HG03442 (cell line): Measurements from ENCODE around the gene ZNF189.
"Not testable (repeated sequence)": the region's sequence is repeated elsewhere in the genome, so short reads cannot be mapped to it uniquely, and the experiment has no call there.

Source experiments
- ATAC-seq: cut with Tn5 transposase; IDR thresholded peaks from one replicate; pipeline ENCODE4 v1.9.1; 2021; ENCODE audit warnings: mild to moderate bottlenecking, moderate library complexity; ENCODE audit not compliant: unreplicated experiment

ZNF189 gene

GRCh38 chr9:101376111-101376848 is 22.4 kb upstream of the ZNF189 start:
- ATAC-seq = no peak

DNA sequence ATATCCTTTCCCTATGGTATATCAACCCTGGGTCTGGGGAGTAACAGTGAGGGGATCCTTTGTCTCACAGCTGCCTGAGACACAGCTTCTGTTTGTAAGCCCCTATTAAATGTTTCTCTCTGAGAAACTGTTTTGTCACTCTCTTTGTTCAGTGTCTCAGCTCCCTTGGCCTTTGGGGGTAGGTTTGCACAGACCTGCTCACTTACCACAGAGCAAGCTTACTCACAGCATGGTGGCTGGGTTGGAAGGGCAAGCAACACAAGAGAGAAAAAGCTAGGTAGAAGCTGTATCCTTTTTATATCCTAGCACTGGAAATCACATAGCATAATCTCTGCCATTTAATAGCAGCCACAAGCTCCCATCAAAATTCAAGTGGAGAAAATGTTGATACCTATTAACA is 18.4 kb upstream of the ZNF189 start:
- no peak for ATAC-seq

- ATAC-seq = no peak
Measured at GRCh38 chr9:101381118-101381517, 17.5 kb upstream of the ZNF189 start.

- no peak for ATAC-seq
Measured at GRCh38 chr9:101381833-101382342, 16.8 kb upstream of the ZNF189 start.

DNA sequence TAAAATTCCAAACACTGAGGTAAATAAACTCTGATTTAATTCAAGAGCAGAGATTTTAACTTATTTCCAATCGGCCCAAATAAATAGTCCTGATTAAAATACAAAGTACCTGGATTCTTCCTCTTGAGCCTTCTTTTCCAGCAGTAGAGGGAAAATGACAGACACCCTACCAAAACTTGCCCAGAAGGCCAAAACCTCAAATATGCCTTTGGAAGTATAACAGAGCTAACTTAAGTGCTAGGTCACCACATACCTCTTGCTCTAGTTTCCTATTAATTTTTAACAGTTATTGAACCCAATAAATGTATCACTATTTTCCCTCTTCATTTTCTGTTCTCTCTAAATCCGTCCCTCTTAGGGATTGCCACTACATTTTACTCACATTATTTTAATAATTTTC is 15.3 kb upstream of the ZNF189 start:
- no peak for ATAC-seq

DNA sequence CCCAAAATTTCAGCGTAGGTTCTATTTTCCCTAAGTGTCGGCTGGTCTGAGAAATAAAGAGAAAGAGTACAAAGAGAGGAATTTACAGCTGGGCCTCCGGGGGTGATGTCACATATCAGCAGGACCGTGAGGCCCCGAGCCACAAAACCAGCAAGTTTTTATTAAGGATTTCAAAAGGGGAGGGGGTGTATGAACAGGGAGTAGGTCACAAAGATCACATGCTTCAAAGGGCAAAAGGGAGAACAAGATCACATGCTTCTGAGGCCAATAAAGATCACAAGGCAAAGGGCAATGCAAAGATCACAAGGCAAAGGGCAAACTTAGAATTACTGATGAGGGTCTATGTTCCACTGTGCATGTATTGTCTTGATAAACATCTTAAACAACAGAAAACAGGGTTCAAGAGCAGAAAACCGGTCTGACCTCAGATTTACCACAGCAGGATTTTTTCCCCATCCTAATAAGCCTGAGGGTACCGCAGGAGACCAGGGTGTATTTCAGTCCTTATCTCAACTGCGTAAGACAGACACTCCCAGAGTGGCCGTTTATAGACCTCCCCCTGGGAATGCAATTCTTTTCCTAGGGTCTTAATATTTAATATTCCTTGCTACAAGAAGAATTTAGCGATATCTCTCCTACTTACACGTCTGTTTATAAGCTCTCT is 13.6 kb upstream of the ZNF189 start, which contains the start of gene BAAT:
TSS of gene BAAT (minus strand) at position 134 of the 664 bp plus-strand sequence. CDS start 13,602 bp downstream, outside the sequence.
- ATAC-seq = not testable (repeated sequence)

DNA sequence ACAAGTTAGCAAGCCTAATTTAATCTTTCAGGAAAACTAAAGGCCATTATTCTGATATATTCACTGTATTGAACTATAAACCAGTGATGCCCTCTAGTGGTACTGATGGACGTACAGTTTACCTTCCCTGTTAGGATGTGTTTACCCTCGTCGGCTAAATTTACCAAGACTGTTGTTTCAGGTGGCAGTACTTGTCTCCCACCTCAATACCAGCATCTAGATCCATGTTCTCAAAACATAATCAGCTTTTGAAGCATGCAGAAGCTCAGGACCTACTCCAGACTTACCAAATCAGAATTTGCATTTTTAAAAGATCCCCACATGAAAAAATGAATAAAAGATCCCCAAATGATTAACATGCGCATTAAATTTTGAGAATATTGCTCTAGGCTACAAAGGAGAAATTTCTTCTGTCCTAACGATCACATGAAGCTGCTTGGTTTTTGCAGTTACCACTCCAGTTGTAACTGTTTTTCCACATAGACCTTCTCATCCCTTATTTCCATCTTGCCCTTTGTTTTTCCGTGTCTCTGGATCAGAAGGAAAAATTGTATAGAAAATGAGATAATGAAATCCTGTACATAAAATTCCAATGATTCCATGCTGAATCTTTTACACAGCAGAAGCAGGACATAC is 10.7 kb upstream of the ZNF189 start:
- ATAC-seq = peak; percentile 63

DNA sequence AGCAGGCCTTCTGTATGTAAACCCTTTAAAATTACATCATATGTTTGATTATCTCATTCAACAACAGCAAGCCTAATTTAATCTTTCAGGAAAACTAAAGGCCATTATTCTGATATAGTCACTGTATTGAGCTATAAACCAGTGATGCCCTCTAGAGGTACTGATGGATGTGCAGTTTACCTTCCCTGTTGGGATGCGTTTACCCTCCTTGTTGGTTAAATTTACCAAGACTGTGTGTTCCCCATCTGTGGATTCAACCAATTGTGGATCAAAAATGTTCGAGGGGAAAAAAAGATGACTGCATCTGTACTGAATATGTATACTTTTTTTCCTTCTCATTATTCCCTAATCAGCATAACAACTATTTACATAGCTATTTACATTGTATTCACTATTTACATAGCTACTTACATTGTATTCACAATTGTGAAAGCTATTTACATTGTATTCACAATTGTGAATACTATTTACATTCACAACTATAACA is 10.1 kb upstream of the ZNF189 start:
- no peak for ATAC-seq

DNA sequence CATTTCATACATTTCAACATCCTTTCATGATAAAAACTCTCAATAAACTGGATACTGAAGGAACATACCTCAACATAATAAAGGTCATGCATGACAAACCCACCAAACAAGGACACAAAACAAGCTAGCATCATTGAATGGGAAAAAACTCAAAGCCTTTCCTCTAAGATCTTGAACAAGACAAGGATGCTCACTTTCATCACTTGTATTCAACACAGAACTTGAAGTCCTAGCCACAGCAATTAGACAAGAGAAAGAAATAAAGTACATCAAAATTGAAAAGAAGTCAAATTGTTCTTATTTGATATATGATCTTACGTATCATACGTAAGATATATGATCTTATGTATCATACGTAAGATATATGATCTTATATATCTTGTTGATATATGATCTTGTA is 5.5 kb upstream of the ZNF189 start:
- ATAC-seq = no peak

- no peak for ATAC-seq
Measured at GRCh38 chr9:101394687-101395086, 4.0 kb upstream of the ZNF189 start.

DNA sequence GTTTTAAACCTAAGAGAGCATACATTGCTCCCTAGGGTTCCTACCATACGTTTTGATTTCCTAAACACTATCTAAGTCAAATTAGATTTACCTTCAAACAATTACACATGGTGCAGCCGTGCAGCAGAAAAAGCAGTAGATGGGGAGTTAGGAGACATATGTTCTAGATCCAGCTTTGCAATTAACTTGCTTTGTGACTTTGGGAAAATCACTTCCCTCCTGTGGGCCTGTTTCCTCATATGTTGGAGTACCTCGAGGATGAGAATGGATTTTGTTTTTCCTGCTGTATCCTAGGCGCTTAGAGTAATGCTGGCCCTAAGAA is 944 bp upstream of the ZNF189 start:
- no peak for ATAC-seq

DNA sequence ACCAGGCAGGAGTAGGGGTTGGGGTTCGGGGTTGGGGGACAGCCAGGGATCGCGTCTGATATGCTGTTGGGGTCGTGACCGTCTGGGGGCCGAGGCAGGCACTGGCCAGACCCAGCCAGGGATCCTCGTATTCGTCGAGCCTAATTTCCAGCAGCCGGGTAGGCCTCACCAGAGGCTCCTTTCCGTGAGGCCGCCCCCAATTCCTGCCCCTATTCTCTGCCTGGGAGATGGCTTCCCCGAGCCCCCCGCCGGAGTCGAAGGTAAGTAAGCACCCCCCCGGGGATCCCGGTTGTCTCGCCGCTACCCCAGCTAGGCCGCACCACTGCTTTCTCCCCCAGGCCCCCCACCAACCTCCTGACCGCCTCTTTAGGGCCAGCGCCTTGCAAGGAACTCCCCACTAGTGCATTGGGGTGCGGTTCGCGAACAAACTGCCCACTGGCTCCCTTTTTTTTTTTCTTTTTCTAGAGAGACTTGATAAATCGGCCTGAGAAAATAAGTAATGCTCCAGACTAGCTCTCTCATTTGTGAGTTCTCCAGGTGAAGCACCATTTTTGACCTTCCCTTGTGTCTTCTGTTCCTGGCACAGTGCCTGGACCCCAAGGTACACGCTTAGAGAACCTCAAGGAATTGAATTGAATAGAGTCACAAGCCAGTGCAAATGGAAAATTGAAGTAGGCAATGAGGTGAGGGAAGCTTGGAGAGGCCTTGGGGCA is 435 bp downstream of the ZNF189 start:
- ATAC-seq = no peak

- ATAC-seq = no peak
Measured at GRCh38 chr9:101399643-101399970, 956 bp downstream of the ZNF189 start.

- ATAC-seq = no peak
Measured at GRCh38 chr9:101400120-101400519, 1.5 kb downstream of the ZNF189 start.

DNA sequence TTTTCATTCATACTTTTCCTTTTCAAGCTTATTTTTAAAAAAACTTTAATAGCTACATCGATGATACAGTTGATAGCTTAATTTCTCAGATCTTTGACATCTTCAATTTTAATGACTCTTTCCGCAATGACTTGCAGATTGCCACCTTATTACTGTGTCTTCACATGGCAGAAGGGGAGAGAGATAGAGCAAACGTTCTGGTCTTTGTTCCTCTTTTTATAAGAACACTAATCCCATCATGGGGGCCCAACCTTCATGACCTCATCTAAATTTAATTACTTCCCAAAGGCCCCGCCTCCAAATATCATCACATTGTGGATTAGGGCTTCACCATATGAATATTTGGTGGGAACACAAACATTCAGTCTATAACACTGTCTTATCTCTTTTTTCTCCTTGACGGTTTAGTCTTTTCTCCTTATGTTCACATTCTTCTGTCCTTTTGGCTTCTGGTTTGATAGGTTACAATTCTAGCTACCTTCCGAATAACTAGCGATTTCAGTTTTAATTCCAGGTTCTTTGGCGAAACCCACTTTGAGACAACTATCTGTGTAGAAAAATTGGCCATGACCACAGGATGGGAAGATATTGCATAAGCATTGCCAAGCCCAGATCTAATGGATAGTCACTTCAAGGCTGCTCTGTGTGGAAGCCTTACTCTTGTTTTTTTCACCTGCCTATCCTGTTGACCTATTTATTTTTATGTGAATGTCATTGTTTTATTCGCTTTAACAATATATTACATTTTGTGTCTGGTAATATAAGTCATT is 5.0 kb downstream of the ZNF189 start:
- ATAC-seq = no peak

GRCh38 chr9:101408374-101409078 is 9.9 kb downstream of the ZNF189 start:
- ATAC-seq = no peak

DNA sequence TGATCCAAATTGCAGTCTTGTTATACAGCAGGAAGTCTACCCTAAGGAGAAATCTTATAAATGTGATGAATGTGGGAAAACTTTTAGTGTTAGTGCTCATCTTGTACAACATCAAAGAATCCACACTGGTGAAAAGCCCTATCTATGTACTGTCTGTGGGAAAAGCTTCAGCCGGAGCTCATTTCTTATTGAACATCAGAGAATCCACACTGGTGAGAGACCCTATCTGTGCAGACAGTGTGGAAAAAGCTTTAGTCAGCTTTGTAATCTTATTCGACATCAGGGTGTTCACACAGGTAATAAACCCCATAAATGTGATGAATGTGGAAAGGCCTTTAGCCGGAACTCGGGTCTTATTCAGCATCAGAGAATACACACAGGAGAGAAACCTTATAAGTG is 10.4 kb downstream of the ZNF189 start:
- no peak for ATAC-seq

DNA sequence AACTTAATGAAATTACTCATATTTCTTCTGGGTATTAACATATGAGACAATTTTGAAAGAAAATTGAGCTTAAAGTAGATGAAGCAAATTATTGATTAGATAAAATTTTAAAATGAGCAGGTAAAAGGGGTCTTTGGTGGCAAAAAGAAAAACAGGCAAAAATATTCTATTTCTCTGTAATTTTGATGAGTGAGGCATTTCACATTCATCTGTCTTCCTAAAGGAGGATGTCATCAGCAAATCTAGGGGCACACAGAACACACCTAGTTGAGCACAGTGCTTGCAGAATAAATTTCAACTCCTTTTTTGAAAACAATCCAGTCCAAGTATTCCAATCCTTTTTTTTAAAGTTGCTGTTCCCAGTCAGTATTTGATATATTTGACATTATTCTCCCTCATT is 16.2 kb downstream of the ZNF189 start:
- no peak for ATAC-seq

GRCh38 chr9:101415578-101415977 is 16.9 kb downstream of the ZNF189 start:
- no peak for ATAC-seq

- ATAC-seq = no peak
Measured at GRCh38 chr9:101417389-101417788, 18.7 kb downstream of the ZNF189 start.
